Measurements from ENCODE around the gene HES3.

The HES3 gene

GRCh38 chr1:6246497-6247467 lies 2.8 kb downstream of the HES3 start:
- DNase-seq (ENCODE audit: low spot score): peak; percentile 69

GRCh38 chr1:6247651-6248050 lies 3.7 kb downstream of the HES3 start:
- DNase-seq (ENCODE audit: low spot score): no peak

GRCh38 chr1:6248161-6248776 lies 4.3 kb downstream of the HES3 start:
- DNase-seq (ENCODE audit: low spot score): no peak

GRCh38 chr1:6248932-6249738 lies 5.2 kb downstream of the HES3 start:
- no peak for DNase-seq (ENCODE audit: low spot score)

GRCh38 chr1:6249739-6250689 lies 6.0 kb downstream of the HES3 start:
- DNase-seq (ENCODE audit: low spot score): no peak

GRCh38 chr1:6251233-6251632 lies 7.3 kb downstream of the HES3 start:
- DNase-seq (ENCODE audit: low spot score): no peak

- DNase-seq (ENCODE audit: low spot score): no peak
Measured at GRCh38 chr1:6251681-6252373, 7.8 kb downstream of the HES3 start.

GRCh38 chr1:6252374-6252710 lies 8.4 kb downstream of the HES3 start:
- DNase-seq (ENCODE audit: low spot score): no peak

GRCh38 chr1:6253380-6253779 lies 9.4 kb downstream of the HES3 start:
- DNase-seq (ENCODE audit: low spot score): no peak

- DNase-seq (ENCODE audit: low spot score): no peak
Measured at GRCh38 chr1:6254691-6255090, 10.7 kb downstream of the HES3 start.

- no peak for DNase-seq (ENCODE audit: low spot score)
Measured at GRCh38 chr1:6256645-6257044, 12.7 kb downstream of the HES3 start.

GRCh38 chr1:6257541-6258069 lies 13.6 kb downstream of the HES3 start:
- DNase-seq (ENCODE audit: low spot score): peak; percentile 56

GRCh38 chr1:6258675-6259074 lies 14.7 kb downstream of the HES3 start:
- no peak for DNase-seq (ENCODE audit: low spot score)

GRCh38 chr1:6259491-6260362 lies 15.7 kb downstream of the HES3 start:
- DNase-seq (ENCODE audit: low spot score): peak; percentile 50

GRCh38 chr1:6260433-6260934 lies 16.5 kb downstream of the HES3 start:
- no peak for DNase-seq (ENCODE audit: low spot score)

GRCh38 chr1:6260961-6261614 lies 17.1 kb downstream of the HES3 start, which contains the start of gene GPR153:
Gene GPR153 (minus strand): TSS chr1:6261098. CDS start chr1:6254905, 6,193 bp downstream.
- DNase-seq (ENCODE audit: low spot score): no peak

- no peak for DNase-seq (ENCODE audit: low spot score)
Measured at GRCh38 chr1:6261615-6261995, 17.6 kb downstream of the HES3 start.

GRCh38 chr1:6262555-6263420 lies 18.8 kb downstream of the HES3 start:
- no peak for DNase-seq (ENCODE audit: low spot score)

Data from kidney tubule cell (primary cell).